ENCODE results near the gene SLC6A14. TPM values are rescaled to one million over a fixed set of nuclear protein-coding genes. Genes with fewer than 3 reads are reported as not detected.

The SLC6A14 gene
- total RNA-seq, 4 donors from 2014 or later: not detected

DNA sequence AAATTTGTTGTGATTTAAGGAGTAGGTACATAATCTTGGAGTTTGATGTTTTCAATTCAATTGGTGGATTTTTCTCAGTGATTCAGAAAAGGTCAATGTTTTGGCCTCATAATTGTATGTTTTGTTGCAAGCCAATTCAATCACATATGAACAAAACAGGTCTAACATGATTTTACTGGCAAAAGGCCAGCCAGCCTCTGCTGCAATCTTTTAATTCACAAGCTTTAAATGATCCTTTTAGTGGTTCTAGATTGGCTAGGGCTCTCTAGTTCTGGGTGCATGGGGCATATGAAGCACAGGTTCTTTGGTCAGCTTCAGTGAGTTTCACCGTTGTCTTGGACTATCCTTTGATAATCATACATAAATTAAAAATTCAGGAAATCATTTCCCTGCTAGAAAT is 19.2 kb upstream of the SLC6A14 start:
- TF ChIP-seq, protein P1, sequence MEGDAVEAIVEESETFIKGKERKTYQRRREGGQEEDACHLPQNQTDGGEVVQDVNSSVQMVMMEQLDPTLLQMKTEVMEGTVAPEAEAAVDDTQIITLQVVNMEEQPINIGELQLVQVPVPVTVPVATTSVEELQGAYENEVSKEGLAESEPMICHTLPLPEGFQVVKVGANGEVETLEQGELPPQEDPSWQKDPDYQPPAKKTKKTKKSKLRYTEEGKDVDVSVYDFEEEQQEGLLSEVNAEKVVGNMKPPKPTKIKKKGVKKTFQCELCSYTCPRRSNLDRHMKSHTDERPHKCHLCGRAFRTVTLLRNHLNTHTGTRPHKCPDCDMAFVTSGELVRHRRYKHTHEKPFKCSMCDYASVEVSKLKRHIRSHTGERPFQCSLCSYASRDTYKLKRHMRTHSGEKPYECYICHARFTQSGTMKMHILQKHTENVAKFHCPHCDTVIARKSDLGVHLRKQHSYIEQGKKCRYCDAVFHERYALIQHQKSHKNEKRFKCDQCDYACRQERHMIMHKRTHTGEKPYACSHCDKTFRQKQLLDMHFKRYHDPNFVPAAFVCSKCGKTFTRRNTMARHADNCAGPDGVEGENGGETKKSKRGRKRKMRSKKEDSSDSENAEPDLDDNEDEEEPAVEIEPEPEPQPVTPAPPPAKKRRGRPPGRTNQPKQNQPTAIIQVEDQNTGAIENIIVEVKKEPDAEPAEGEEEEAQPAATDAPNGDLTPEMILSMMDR (IDR thresholded peaks at IDR 0.05): no peak
- no peak for TF ChIP-seq POLR2A (IDR thresholded peaks at IDR 0.05)
- DNase-seq: no peak
- Histone ChIP-seq H3K4me1 (no peaks in the 10 kb centered on the region), H3K4me3 (no peak overlapping the region), H3K9me3 (no peaks in the 10 kb centered on the region), H3K27ac (no peak overlapping the region), H3K36me3 (no peaks in the 10 kb centered on the region), H3K27me3 (no peaks in the 10 kb centered on the region)
- intact Hi-C loops (cut with DNase I; ENCODE audit: low total_unique reads): no loop called here

DNA sequence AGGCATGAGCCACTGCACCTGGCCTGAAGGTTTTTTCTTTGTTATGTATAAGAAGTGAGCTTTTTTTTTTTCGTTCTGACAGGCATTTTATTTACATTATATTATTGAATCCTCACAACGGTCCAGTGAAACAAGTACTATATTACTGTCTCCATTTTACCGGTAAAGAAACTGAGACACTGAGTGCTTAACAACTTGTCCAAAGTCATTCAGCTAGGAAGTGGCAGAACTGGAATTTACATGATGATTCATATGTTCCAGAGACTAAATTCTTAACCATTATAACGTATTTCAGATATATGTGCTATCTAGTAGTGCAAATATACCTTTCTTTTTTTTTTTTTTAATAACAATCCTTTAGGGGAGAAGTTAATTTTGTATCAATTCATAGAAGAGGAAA is 18.4 kb upstream of the SLC6A14 start:
- intact Hi-C loops (cut with DNase I; ENCODE audit: low total_unique reads): no loop called here
- H3K27me3 ChIP-seq: no peaks in the 10 kb centered on the region
- no peak overlapping the region for H3K27ac ChIP-seq
- TF ChIP-seq, protein P1 (IDR thresholded peaks at IDR 0.05): no peak
- no peak for TF ChIP-seq POLR2A (IDR thresholded peaks at IDR 0.05)
- no peaks in the 10 kb centered on the region for H3K36me3 ChIP-seq
- H3K4me3 ChIP-seq: no peak overlapping the region
- no peaks in the 10 kb centered on the region for H3K9me3 ChIP-seq
- no peak for DNase-seq
- no peaks in the 10 kb centered on the region for H3K4me1 ChIP-seq

DNA sequence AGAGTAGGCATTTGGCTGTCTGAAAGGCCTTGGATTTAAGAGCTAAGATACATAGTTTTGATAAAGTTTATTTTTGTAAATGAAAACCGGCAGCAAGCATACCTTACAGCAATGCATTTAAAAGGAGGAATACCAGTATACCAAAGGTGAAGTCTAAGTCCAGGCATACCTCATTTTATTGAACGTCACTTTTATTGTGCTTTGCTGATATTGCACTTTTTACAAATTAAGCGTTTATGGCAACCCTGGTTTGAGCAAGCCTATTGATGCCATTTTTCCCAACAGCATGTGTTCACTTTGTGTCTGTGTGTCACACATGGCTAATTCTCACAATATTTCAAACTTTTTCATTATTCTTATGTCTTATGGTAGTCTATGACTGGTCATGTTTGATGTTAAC is 8.4 kb upstream of the SLC6A14 start:
- TF ChIP-seq, protein P1 (IDR thresholded peaks at IDR 0.05): no peak
- H3K4me3 ChIP-seq: no peak overlapping the region
- H3K9me3 ChIP-seq: no peaks in the 10 kb centered on the region
- H3K27me3 ChIP-seq: no peaks in the 10 kb centered on the region
- no peak overlapping the region for H3K27ac ChIP-seq
- intact Hi-C loops (cut with DNase I; ENCODE audit: low total_unique reads): no loop called here
- DNase-seq: no peak
- H3K36me3 ChIP-seq: no peaks in the 10 kb centered on the region
- H3K4me1 ChIP-seq: no peaks in the 10 kb centered on the region

DNA sequence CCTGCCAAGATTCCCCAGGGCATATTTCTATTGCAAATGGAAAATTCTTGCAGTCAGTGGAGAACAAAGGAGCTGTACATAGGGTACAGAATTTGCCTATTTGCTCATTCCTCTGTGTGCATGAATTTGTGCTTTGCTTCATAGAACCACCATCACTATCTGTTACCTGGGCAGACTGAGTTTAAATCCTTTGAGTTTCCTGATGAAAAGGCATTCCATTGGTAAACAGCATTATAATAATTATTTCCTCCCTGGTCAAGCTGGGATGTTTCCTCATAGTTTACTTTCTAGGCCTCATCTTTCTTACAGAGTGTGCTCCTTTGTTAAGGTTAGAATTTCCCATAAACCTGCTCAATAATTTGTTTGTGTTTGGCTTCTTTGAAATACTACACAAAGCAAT is 809 bp upstream of the SLC6A14 start:
- Histone ChIP-seq H3K36me3 (no peaks in the 10 kb centered on the region), H3K4me1 (no peaks in the 10 kb centered on the region), H3K4me3 (no peak overlapping the region), H3K9me3 (no peaks in the 10 kb centered on the region), H3K27me3 (no peaks in the 10 kb centered on the region), H3K27ac (no peak overlapping the region)
- TF ChIP-seq, protein P1 (IDR thresholded peaks at IDR 0.05): no peak
- TF ChIP-seq POLR2A (IDR thresholded peaks at IDR 0.05): no peak
- DNase-seq: no peak
- intact Hi-C loops (cut with DNase I; ENCODE audit: low total_unique reads): no loop called here

DNA sequence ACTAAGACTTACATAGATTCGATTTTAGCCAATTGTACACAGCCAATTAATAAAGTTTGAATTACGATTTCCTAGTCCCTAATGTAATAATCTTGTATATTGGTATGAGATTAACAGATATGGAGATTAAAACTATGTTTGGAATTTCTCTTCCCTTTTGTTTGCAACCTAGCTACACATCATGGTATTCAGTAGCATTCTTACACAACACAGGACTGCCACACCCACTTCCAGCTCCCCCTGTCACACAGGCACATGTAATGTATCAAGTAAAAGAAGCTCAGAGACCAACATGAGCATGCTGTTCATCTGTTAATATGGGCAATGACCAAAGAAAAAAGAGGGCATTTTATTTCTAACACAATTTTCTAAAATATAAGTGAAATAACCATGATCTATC is 12.8 kb downstream of the SLC6A14 start:
- no peaks in the 10 kb centered on the region for H3K4me1 ChIP-seq
- TF ChIP-seq POLR2A (IDR thresholded peaks at IDR 0.05): no peak
- TF ChIP-seq, protein P1 (IDR thresholded peaks at IDR 0.05): no peak
- no peak overlapping the region for H3K27ac ChIP-seq
- no peaks in the 10 kb centered on the region for H3K27me3 ChIP-seq
- no peak overlapping the region for H3K4me3 ChIP-seq
- H3K36me3 ChIP-seq: no peaks in the 10 kb centered on the region
- intact Hi-C loops (cut with DNase I; ENCODE audit: low total_unique reads): no loop called here
- no peaks in the 10 kb centered on the region for H3K9me3 ChIP-seq
- DNase-seq: no peak
